Activated B cell treated with CpG ODN at 0.5 μM for 24 hours (primary cell): ENCODE results near the gene DDX28. TPM values are rescaled to one million over a fixed set of nuclear protein-coding genes. Genes with fewer than 3 reads are reported as not detected.

Experiments
- ATAC-seq: fragments of 200-7000 bp; cut with Tn5 transposase; one replicate; pipeline ENCODE4 v1.10.0; 2021; ENCODE audit warnings: low read depth, mild to moderate bottlenecking, moderate library complexity
- CTCF ChIA-PET: fragments of 350-600 bp; sonication (Branson Sonifier 250); formaldehyde crosslinking; loops from one replicate; lab custom pipeline; 2021; ENCODE audit warnings: antibody characterized with exemption; lab: Charles Lee
- POLR2A ChIA-PET: fragments of 350-600 bp; sonication (Branson Sonifier 250); formaldehyde crosslinking; loops from one replicate; lab custom pipeline; 2021; ENCODE audit warnings: antibody characterized with exemption; lab: Charles Lee
- DNase-seq: peaks from one replicate; pipeline ENCODE4 v3.0.0; 2022
- H3K27ac Mint-ChIP-seq: one replicate; pipeline ENCODE4 v1.8.0; 2020; ENCODE audit warnings: mixed read lengths
- H3K27me3 Mint-ChIP-seq: one replicate; pipeline ENCODE4 v1.8.0; 2021; ENCODE audit warnings: mixed read lengths
- H3K36me3 Mint-ChIP-seq: one replicate; pipeline ENCODE4 v1.8.0; 2021; ENCODE audit warnings: low read depth, mixed read lengths
- H3K4me1 Mint-ChIP-seq: one replicate; pipeline ENCODE4 v1.8.0; 2021; ENCODE audit warnings: mixed read lengths
- H3K4me3 Mint-ChIP-seq: one replicate; pipeline ENCODE4 v1.8.0; 2020; ENCODE audit warnings: mild to moderate bottlenecking, mixed read lengths
- H3K9me3 Mint-ChIP-seq: one replicate; pipeline ENCODE4 v1.8.0; 2020; ENCODE audit warnings: mixed read lengths
- CTCF ChIP-seq: fragments of 200-600 bp; IDR thresholded peaks from one replicate; pipeline ENCODE4 v1.8.0; 2022; ENCODE audit warnings: antibody characterized with exemption, mild to moderate bottlenecking
- intact Hi-C: fragments of 100-400 bp; cut with micrococcal nuclease; formaldehyde crosslinking; loops from one replicate; pipeline ENCODE4 v1.15.1; 2024
- total RNA-seq: library from RNA; stranded (reverse); gene quantifications from 2 replicates; pipeline ENCODE4 v1.2.3, GENCODE V29; 2022

The DDX28 gene
- total RNA-seq, 1 donor from 2014 or later: 19.2 TPM

- H3K27me3 Mint-ChIP-seq: no peaks in the 10 kb centered on the region
- H3K4me1 Mint-ChIP-seq: peaks cover 37% of the 10 kb centered on the region
- DNase-seq (no peak), ATAC-seq (no peak)
- H3K36me3 Mint-ChIP-seq: peaks cover 82% of the 10 kb centered on the region
- ChIA-PET CTCF (interaction anchor here (0.7 to 3.5 kb wide), 11 partner anchors 9 to 249 kb away, joined by 3 to 17 read pairs (median 3); partner anchors contain the start of gene NFATC3), POLR2A (interaction anchor here (0.6 to 2.0 kb wide), 7 partner anchors 8 to 1405 kb away, joined by 3 to 7 read pairs (median 4); partner anchors contain the start of gene NFATC3)
- no peak for TF ChIP-seq CTCF
- intact Hi-C loops: loop anchor here (2.0 kb wide), 1 partner anchor 51 kb away; no protein-coding TSS in a partner anchor
- H3K9me3 Mint-ChIP-seq: no peaks in the 10 kb centered on the region
- H3K27ac Mint-ChIP-seq: no peak overlapping the region
- H3K4me3 Mint-ChIP-seq: no peak overlapping the region
These were observed 42.8 kb upstream of the DDX28 start for GRCh38 chr16:68065716-68066305.

GRCh38 chr16:68064791-68065365, 41.8 kb upstream of the DDX28 start:
- no peak overlapping the region for H3K27ac Mint-ChIP-seq
- no peak overlapping the region for H3K4me3 Mint-ChIP-seq
- no peaks in the 10 kb centered on the region for H3K9me3 Mint-ChIP-seq
- TF ChIP-seq CTCF: no peak
- H3K36me3 Mint-ChIP-seq: peaks cover 78% of the 10 kb centered on the region
- POLR2A ChIA-PET: interaction anchor here (0.6 to 2.0 kb wide), 4 partner anchors 9 to 1406 kb away, joined by 3 to 7 read pairs (median 4); no protein-coding TSS in a partner anchor
- DNase-seq (peak; percentile 52), ATAC-seq (peak; percentile 93)
- intact Hi-C loops: loop anchor here (1.0 to 2.0 kb wide), 5 partner anchors 10 to 249 kb away; no protein-coding TSS in a partner anchor
- no peaks in the 10 kb centered on the region for H3K27me3 Mint-ChIP-seq
- peaks cover 27% of the 10 kb centered on the region for H3K4me1 Mint-ChIP-seq
- CTCF ChIA-PET: interaction anchor here (0.7 to 3.5 kb wide), 10 partner anchors 10 to 249 kb away, joined by 3 to 17 read pairs (median 4); partner anchors contain the start of gene NFATC3

GRCh38 chr16:68062910-68063393, 39.9 kb upstream of the DDX28 start:
- no peaks in the 10 kb centered on the region for H3K9me3 Mint-ChIP-seq
- H3K36me3 Mint-ChIP-seq: peaks cover 84% of the 10 kb centered on the region
- DNase-seq: no peak
- POLR2A ChIA-PET: interaction anchor here (1.0 kb wide), 1 partner anchor 11 kb away, joined by 4 read pairs; no protein-coding TSS in a partner anchor
- no peak overlapping the region for H3K4me3 Mint-ChIP-seq
- intact Hi-C loops: no loop called here
- no peak for ATAC-seq
- CTCF ChIA-PET: interaction anchor here (0.7 to 2.1 kb wide), 3 partner anchors 179 to 247 kb away, joined by 3 to 9 read pairs (median 4); no protein-coding TSS in a partner anchor
- H3K4me1 Mint-ChIP-seq: peaks cover 20% of the 10 kb centered on the region
- no peak overlapping the region for H3K27ac Mint-ChIP-seq
- H3K27me3 Mint-ChIP-seq: no peaks in the 10 kb centered on the region
- no peak for TF ChIP-seq CTCF

- no peak for DNase-seq
- Mint-ChIP-seq H3K27ac (peak overlapping the region; percentile 31), H3K27me3 (no peaks in the 10 kb centered on the region), H3K4me3 (no peak overlapping the region), H3K9me3 (no peaks in the 10 kb centered on the region), H3K36me3 (peaks cover 81% of the 10 kb centered on the region), H3K4me1 (peaks cover 20% of the 10 kb centered on the region)
- ATAC-seq: no peak
- ChIA-PET POLR2A (interaction anchor here (0.6 to 1.2 kb wide), 3 partner anchors 9 to 561 kb away, joined by 3 to 5 read pairs (median 3); no protein-coding TSS in a partner anchor), CTCF (interaction anchor here (1.0 to 1.6 kb wide), 5 partner anchors 11 to 245 kb away, joined by 3 to 7 read pairs (median 4); no protein-coding TSS in a partner anchor)
- intact Hi-C loops: no loop called here
- no peak for TF ChIP-seq CTCF
These were observed 38.4 kb upstream of the DDX28 start for GRCh38 chr16:68061396-68061795.

- Mint-ChIP-seq H3K36me3 (peaks cover 80% of the 10 kb centered on the region), H3K4me1 (peaks cover 17% of the 10 kb centered on the region), H3K27me3 (no peaks in the 10 kb centered on the region), H3K27ac (no peak overlapping the region), H3K9me3 (no peaks in the 10 kb centered on the region), H3K4me3 (no peak overlapping the region)
- TF ChIP-seq CTCF: no peak
- intact Hi-C loops: no loop called here
- no peak for ATAC-seq
- ChIA-PET POLR2A (no interaction called here), CTCF (interaction anchor here (0.7 to 1.6 kb wide), 2 partner anchors 48 to 176 kb away, joined by 3 to 7 read pairs; no protein-coding TSS in a partner anchor)
- DNase-seq: no peak
These were observed 36.8 kb upstream of the DDX28 start for GRCh38 chr16:68059804-68060203.
